Testis (tissue), 2 donors: ENCODE measurements around the gene DHFR.

Experiments used
- POLR2A ChIP-seq: fragments of 450-650 bp; IDR thresholded peaks from one replicate; pipeline ENCODE4 v1.6.1; 2017; ENCODE audit warnings: antibody characterized with exemption, mild to moderate bottlenecking, moderate library complexity
- TF ChIP-seq, protein P1 (sequence below), 3 experiments: fragments of 450-650 bp in 2 of 3; fragments of 200-600 bp in 1 of 3; sonication (generic) in 1 of 3; IDR thresholded peaks; one replicate each; pipeline ENCODE4 v1.5.1; 2016 to 2019; ENCODE audit warnings: antibody characterized with exemption in 3 of 3, mild to moderate bottlenecking in 2 of 3, moderate library complexity in 1 of 3

DNA sequence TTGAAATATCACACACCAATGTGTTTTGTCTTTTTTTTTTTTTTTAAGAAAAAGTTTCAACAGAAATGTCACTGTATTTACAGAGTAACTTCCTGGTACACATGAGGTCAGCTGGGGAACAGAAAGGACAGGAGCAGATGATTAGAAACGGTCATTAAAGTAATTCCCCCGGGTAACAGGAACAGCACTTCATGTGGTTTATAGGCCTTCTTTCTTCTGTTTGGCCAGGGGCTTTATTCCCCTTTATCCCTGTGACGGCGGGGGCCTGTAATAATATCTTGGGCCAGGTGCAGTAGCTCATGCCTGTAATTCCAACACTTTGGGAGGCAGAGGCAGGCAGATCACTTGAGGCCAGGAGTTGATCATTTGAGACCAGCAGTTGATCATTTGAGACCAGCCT is 30.8 kb downstream of the DHFR start:
- TF ChIP-seq, protein P1, sequence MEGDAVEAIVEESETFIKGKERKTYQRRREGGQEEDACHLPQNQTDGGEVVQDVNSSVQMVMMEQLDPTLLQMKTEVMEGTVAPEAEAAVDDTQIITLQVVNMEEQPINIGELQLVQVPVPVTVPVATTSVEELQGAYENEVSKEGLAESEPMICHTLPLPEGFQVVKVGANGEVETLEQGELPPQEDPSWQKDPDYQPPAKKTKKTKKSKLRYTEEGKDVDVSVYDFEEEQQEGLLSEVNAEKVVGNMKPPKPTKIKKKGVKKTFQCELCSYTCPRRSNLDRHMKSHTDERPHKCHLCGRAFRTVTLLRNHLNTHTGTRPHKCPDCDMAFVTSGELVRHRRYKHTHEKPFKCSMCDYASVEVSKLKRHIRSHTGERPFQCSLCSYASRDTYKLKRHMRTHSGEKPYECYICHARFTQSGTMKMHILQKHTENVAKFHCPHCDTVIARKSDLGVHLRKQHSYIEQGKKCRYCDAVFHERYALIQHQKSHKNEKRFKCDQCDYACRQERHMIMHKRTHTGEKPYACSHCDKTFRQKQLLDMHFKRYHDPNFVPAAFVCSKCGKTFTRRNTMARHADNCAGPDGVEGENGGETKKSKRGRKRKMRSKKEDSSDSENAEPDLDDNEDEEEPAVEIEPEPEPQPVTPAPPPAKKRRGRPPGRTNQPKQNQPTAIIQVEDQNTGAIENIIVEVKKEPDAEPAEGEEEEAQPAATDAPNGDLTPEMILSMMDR (IDR thresholded peaks at IDR 0.05) = no peak
- TF ChIP-seq POLR2A = no peak
